WTC11 (cell line): ENCODE results near the gene IQCF6. TPM values are rescaled to one million over a fixed set of nuclear protein-coding genes. Genes with fewer than 3 reads are reported as not detected.

ENCODE experiments used
- ATAC-seq: fragments of 200-7000 bp; cut with Tn5 transposase; 2 replicates; pipeline ENCODE4 v1.10.0; 2021; ENCODE audit warnings: mild to moderate bottlenecking, moderate library complexity
- CTCF ChIA-PET: fragments of 300-600 bp; sonication (Branson Sonifier 250); formaldehyde crosslinking; loops from one replicate; lab custom pipeline; 2021; ENCODE audit warnings: antibody characterized with exemption; lab: Charles Lee
- POLR2A ChIA-PET: fragments of 350-600 bp; sonication (Branson Sonifier 250); formaldehyde crosslinking; loops from one replicate; lab custom pipeline; 2021; ENCODE audit warnings: antibody characterized with exemption; lab: Charles Lee
- DNase-seq: peaks from one replicate; pipeline ENCODE4 v3.0.0; 2021; ENCODE audit warnings: low spot score
- H3K27ac Mint-ChIP-seq: 2 replicates; pipeline ENCODE4 v1.8.0; 2021; ENCODE audit warnings: mixed read lengths
- H3K27me3 Mint-ChIP-seq: 2 replicates; pipeline ENCODE4 v1.8.0; 2021; ENCODE audit warnings: low read depth, mild to moderate bottlenecking, moderate library complexity, mixed read lengths
- H3K36me3 Mint-ChIP-seq: 2 replicates; pipeline ENCODE4 v1.8.0; 2021; ENCODE audit warnings: mixed read lengths
- H3K4me1 Mint-ChIP-seq: 2 replicates; pipeline ENCODE4 v1.8.0; 2022; ENCODE audit warnings: mixed read lengths
- H3K4me3 Mint-ChIP-seq: 2 replicates; pipeline ENCODE4 v1.8.0; 2021; ENCODE audit warnings: mild to moderate bottlenecking, moderate library complexity, mixed read lengths
- H3K9me3 Mint-ChIP-seq: 2 replicates; pipeline ENCODE4 v1.8.0; 2021; ENCODE audit warnings: mixed read lengths
- CREM ChIP-seq: sonication (generic); formaldehyde crosslinking; IDR thresholded peaks from 2 replicates; pipeline ENCODE4 v1.8.1; 2022; ENCODE audit warnings: mild to moderate bottlenecking, missing genetic modification reagents, moderate library complexity
- ELF4 ChIP-seq: sonication (generic); formaldehyde crosslinking; IDR thresholded peaks from 2 replicates; pipeline ENCODE4 v1.8.1; 2022; ENCODE audit warnings: low read depth, mild to moderate bottlenecking, moderate library complexity, missing genetic modification reagents
- ESRRA ChIP-seq: sonication (generic); formaldehyde crosslinking; IDR thresholded peaks from 2 replicates; pipeline ENCODE4 v1.8.1; 2022; ENCODE audit warnings: mild to moderate bottlenecking, missing genetic modification reagents, borderline replicate concordance
- GRHL2 ChIP-seq: fragments of 250-450 bp; sonication (Bioruptor Pico); IDR thresholded peaks from 2 replicates; pipeline ENCODE4 v1.8.0; 2022; ENCODE audit warnings: mild to moderate bottlenecking, moderate library complexity; ENCODE audit not compliant: insufficient replicate concordance, severe bottlenecking
- IRF2 ChIP-seq: sonication (generic); formaldehyde crosslinking; IDR thresholded peaks from 2 replicates; pipeline ENCODE4 v1.8.0; 2022; ENCODE audit warnings: low read depth, missing genetic modification reagents, borderline replicate concordance
- KAT7 ChIP-seq: sonication (generic); formaldehyde crosslinking; IDR thresholded peaks from 2 replicates; pipeline ENCODE4 v1.8.1; 2023; ENCODE audit warnings: missing genetic modification reagents, mild to moderate bottlenecking, borderline replicate concordance
- MYBL2 ChIP-seq: sonication (generic); formaldehyde crosslinking; IDR thresholded peaks from 2 replicates; pipeline ENCODE4 v1.8.1; 2023; ENCODE audit warnings: mild to moderate bottlenecking, moderate library complexity, missing genetic modification reagents
- NR1H2 ChIP-seq: sonication (generic); formaldehyde crosslinking; IDR thresholded peaks from 2 replicates; pipeline ENCODE4 v1.9.0; 2021; ENCODE audit warnings: mild to moderate bottlenecking, moderate library complexity, missing genetic modification reagents
- NR2C2 ChIP-seq: sonication (generic); formaldehyde crosslinking; IDR thresholded peaks from 2 replicates; pipeline ENCODE4 v1.8.0; 2022; ENCODE audit warnings: mild to moderate bottlenecking, missing genetic modification reagents
- TEAD1 ChIP-seq: sonication (generic); formaldehyde crosslinking; IDR thresholded peaks from 2 replicates; pipeline ENCODE4 v1.8.0; 2022; ENCODE audit warnings: mild to moderate bottlenecking, missing genetic modification reagents
- ZNF121 ChIP-seq: sonication (generic); formaldehyde crosslinking; IDR thresholded peaks from 2 replicates; pipeline ENCODE4 v1.8.0; 2023; ENCODE audit warnings: missing genetic modification reagents
- ZNF219 ChIP-seq: sonication (generic); formaldehyde crosslinking; IDR thresholded peaks from 2 replicates; pipeline ENCODE4 v1.8.0; 2023; ENCODE audit warnings: missing genetic modification reagents, mild to moderate bottlenecking, borderline replicate concordance
- ZNF317 ChIP-seq: sonication (generic); formaldehyde crosslinking; IDR thresholded peaks from 2 replicates; pipeline ENCODE4 v1.8.1; 2023; ENCODE audit warnings: low read depth, mild to moderate bottlenecking, moderate library complexity, missing genetic modification reagents, borderline replicate concordance
- ZNF416 ChIP-seq: fragments of 250-450 bp; sonication (Bioruptor Pico); IDR thresholded peaks from 2 replicates; pipeline ENCODE4 v1.9.0; 2021; ENCODE audit warnings: mild to moderate bottlenecking, inconsistent platforms
- ZNF423 ChIP-seq: fragments of 250-450 bp; sonication (Bioruptor Pico); IDR thresholded peaks from 2 replicates; pipeline ENCODE4 v2.1.2; 2022; ENCODE audit warnings: mild to moderate bottlenecking, moderate library complexity
- total RNA-seq: library from RNA; stranded (reverse); gene quantifications from 3 replicates; pipeline ENCODE4 v1.2.3, GENCODE V29; 2021
- TF ChIP-seq, protein P1 (sequence below): sonication (generic); formaldehyde crosslinking; IDR thresholded peaks from 2 replicates; pipeline ENCODE4 v1.8.1; 2023; ENCODE audit warnings: mild to moderate bottlenecking, missing genetic modification reagents, borderline replicate concordance
- TF ChIP-seq, protein P2 (sequence below): sonication (generic); formaldehyde crosslinking; IDR thresholded peaks from 2 replicates; pipeline ENCODE4 v1.8.1; 2023; ENCODE audit warnings: mild to moderate bottlenecking, moderate library complexity, missing genetic modification reagents
- TF ChIP-seq, protein P3 (sequence below): sonication (generic); formaldehyde crosslinking; IDR thresholded peaks from 2 replicates; pipeline ENCODE4 v1.8.0; 2022; ENCODE audit warnings: missing genetic modification reagents
- TF ChIP-seq, protein P4 (sequence below): fragments of 250-450 bp; sonication (Bioruptor Pico); IDR thresholded peaks from 2 replicates; pipeline ENCODE4 v1.9.0; 2021; ENCODE audit warnings: moderate library complexity, mild to moderate bottlenecking, inconsistent platforms, borderline replicate concordance

The IQCF6 gene
- total RNA-seq, 1 experiment from 2014 or later, result not detected

DNA sequence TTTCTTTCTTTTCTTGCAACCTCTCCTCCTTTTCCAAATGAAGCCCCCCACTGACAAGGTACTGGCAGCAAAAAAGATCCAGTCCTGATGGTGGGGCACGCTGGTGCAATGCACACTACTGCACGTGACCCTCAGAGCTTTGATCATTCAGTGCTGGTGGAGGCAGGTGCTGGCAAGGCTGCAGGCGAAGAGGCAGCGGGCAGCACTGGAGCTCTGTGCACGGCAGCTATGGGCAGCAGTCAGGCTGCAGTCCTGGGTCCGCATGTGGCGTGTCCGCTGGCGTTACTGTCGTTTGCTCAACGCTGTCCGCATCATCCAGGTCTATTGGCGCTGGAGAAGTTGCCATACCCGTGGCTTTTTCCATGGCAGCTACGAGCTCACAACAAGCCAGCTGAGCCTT lies 40.1 kb upstream of the IQCF6 start:
- Mint-ChIP-seq H3K4me1 (0 out of 2 replicates have a peak, but pooled peaks cover 4% of the 10 kb centered on the region), H3K9me3 (peaks cover 14% of the 10 kb centered on the region), H3K4me3 (no peak overlapping the region), H3K27me3 (peaks cover 13% of the 10 kb centered on the region), H3K27ac (no peak overlapping the region), H3K36me3 (peaks cover 3% of the 10 kb centered on the region; the same call in 1 of the 2 replicates)
- CTCF ChIA-PET, result interaction anchor here (0.6 to 3.0 kb wide), 53 partner anchors 8 to 319 kb away, joined by 3 to 99 read pairs (median 7); partner anchors contain the start of genes DCAF1, GRM2, IQCF6 and PARP3
- TF ChIP-seq ZNF416 (CRISPR knock-in tag), result no peak
- no peak for TF ChIP-seq ZNF317 (CRISPR knock-in tag)
- TF ChIP-seq, protein P1, sequence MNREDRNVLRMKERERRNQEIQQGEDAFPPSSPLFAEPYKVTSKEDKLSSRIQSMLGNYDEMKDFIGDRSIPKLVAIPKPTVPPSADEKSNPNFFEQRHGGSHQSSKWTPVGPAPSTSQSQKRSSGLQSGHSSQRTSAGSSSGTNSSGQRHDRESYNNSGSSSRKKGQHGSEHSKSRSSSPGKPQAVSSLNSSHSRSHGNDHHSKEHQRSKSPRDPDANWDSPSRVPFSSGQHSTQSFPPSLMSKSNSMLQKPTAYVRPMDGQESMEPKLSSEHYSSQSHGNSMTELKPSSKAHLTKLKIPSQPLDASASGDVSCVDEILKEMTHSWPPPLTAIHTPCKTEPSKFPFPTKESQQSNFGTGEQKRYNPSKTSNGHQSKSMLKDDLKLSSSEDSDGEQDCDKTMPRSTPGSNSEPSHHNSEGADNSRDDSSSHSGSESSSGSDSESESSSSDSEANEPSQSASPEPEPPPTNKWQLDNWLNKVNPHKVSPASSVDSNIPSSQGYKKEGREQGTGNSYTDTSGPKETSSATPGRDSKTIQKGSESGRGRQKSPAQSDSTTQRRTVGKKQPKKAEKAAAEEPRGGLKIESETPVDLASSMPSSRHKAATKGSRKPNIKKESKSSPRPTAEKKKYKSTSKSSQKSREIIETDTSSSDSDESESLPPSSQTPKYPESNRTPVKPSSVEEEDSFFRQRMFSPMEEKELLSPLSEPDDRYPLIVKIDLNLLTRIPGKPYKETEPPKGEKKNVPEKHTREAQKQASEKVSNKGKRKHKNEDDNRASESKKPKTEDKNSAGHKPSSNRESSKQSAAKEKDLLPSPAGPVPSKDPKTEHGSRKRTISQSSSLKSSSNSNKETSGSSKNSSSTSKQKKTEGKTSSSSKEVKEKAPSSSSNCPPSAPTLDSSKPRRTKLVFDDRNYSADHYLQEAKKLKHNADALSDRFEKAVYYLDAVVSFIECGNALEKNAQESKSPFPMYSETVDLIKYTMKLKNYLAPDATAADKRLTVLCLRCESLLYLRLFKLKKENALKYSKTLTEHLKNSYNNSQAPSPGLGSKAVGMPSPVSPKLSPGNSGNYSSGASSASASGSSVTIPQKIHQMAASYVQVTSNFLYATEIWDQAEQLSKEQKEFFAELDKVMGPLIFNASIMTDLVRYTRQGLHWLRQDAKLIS (CRISPR knock-in tag), result no peak
- TF ChIP-seq TEAD1 (CRISPR knock-in tag), result no peak
- POLR2A ChIA-PET, result interaction anchor here (1.9 kb wide), 1 partner anchor 100 kb away, joined by 5 read pairs; no protein-coding TSS in a partner anchor
- no peak for ATAC-seq
- DNase-seq, result no peak

DNA sequence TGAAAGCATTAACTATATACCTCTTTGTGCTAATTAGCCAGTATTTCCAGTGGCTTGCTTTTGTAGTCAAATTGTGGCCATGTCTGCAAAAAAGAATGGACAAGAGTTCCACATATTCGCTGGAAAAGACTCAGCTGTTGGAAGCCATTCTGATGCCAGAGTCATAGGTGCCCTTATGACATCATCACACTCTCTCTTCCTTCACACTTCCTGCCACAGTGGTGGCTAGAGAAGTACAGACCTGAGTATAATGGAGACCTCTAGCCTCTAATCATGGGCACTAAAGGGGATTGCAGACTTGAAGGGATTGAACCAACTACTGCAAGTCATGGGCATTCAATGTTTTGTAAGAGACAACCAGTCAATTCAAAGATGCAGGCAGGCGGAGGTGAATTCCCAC lies 38.3 kb upstream of the IQCF6 start:
- no peak for DNase-seq
- Mint-ChIP-seq H3K9me3 (peaks cover 9% of the 10 kb centered on the region), H3K27me3 (peaks cover 9% of the 10 kb centered on the region), H3K4me3 (no peak overlapping the region), H3K4me1 (0 out of 2 replicates have a peak, but pooled peaks cover 4% of the 10 kb centered on the region), H3K36me3 (peaks cover 3% of the 10 kb centered on the region; the same call in 1 of the 2 replicates), H3K27ac (no peak overlapping the region)
- CTCF ChIA-PET, result no interaction called here
- TF ChIP-seq, protein P2, sequence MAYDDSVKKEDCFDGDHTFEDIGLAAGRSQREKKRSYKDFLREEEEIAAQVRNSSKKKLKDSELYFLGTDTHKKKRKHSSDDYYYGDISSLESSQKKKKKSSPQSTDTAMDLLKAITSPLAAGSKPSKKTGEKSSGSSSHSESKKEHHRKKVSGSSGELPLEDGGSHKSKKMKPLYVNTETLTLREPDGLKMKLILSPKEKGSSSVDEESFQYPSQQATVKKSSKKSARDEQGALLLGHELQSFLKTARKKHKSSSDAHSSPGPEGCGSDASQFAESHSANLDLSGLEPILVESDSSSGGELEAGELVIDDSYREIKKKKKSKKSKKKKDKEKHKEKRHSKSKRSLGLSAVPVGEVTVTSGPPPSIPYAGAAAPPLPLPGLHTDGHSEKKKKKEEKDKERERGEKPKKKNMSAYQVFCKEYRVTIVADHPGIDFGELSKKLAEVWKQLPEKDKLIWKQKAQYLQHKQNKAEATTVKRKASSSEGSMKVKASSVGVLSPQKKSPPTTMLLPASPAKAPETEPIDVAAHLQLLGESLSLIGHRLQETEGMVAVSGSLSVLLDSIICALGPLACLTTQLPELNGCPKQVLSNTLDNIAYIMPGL (CRISPR knock-in tag), result no peak
- TF ChIP-seq KAT7 (CRISPR knock-in tag), result no peak
- POLR2A ChIA-PET, result no interaction called here
- no peak for ATAC-seq

DNA sequence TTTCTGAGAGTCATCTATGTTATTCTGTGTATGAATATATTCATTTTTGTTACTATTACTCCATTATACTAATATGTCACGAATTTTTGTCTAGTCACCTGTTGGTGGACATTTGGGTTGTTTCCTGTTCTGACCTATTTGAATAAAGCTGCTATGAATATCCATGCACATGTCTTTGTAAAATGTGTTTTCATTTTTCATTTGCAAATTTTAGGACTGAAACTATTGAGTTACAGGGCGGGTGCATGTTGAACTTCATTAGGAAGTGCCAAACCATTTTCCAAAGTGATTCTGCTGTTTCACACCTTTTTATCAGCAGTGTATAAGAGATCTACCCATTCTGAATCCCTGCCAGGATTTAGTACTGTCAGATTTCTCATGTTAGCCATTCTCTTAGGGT lies 37.7 kb upstream of the IQCF6 start:
- CTCF ChIA-PET, result interaction anchor here (0.7 to 1.1 kb wide), 4 partner anchors 24 to 1090 kb away, joined by 3 to 12 read pairs (median 6); no protein-coding TSS in a partner anchor
- H3K36me3 Mint-ChIP-seq, result peaks cover 2% of the 10 kb centered on the region; the same call in 1 of the 2 replicates
- ATAC-seq (no peak), DNase-seq (no peak)
- TF ChIP-seq, protein P3, sequence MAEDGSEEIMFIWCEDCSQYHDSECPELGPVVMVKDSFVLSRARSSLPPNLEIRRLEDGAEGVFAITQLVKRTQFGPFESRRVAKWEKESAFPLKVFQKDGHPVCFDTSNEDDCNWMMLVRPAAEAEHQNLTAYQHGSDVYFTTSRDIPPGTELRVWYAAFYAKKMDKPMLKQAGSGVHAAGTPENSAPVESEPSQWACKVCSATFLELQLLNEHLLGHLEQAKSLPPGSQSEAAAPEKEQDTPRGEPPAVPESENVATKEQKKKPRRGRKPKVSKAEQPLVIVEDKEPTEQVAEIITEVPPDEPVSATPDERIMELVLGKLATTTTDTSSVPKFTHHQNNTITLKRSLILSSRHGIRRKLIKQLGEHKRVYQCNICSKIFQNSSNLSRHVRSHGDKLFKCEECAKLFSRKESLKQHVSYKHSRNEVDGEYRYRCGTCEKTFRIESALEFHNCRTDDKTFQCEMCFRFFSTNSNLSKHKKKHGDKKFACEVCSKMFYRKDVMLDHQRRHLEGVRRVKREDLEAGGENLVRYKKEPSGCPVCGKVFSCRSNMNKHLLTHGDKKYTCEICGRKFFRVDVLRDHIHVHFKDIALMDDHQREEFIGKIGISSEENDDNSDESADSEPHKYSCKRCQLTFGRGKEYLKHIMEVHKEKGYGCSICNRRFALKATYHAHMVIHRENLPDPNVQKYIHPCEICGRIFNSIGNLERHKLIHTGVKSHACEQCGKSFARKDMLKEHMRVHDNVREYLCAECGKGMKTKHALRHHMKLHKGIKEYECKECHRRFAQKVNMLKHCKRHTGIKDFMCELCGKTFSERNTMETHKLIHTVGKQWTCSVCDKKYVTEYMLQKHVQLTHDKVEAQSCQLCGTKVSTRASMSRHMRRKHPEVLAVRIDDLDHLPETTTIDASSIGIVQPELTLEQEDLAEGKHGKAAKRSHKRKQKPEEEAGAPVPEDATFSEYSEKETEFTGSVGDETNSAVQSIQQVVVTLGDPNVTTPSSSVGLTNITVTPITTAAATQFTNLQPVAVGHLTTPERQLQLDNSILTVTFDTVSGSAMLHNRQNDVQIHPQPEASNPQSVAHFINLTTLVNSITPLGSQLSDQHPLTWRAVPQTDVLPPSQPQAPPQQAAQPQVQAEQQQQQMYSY (CRISPR knock-in tag), result no peak
- TF ChIP-seq ELF4 (CRISPR knock-in tag), result no peak
- POLR2A ChIA-PET, result no interaction called here
- H3K9me3 Mint-ChIP-seq, result peaks cover 5% of the 10 kb centered on the region
- H3K27ac Mint-ChIP-seq, result no peak overlapping the region
- peaks cover 7% of the 10 kb centered on the region for H3K27me3 Mint-ChIP-seq
- H3K4me3 Mint-ChIP-seq, result no peak overlapping the region
- 0 out of 2 replicates have a peak, but pooled peaks cover 4% of the 10 kb centered on the region for H3K4me1 Mint-ChIP-seq

DNA sequence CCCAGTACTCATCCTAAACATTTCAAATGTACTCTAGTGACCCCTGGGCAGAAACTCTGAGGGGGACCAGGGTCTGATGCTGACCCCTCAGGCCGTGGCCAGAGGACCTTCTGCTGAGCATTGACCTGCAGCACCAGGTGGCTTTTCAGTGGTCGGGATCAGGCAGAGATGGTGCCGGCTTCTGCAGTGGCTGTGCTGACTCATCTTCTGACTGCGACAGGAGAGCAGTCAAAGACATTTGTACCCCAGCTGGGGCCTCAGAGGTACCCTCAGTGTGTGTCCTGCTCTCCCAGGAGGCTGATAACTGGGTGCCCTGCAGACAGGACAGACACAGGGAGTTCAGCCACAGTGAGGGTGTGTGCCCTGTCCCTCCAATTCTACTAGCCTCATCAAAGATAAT lies 36.6 kb upstream of the IQCF6 start:
- POLR2A ChIA-PET, result no interaction called here
- no peak for ATAC-seq
- no peak overlapping the region for H3K4me3 Mint-ChIP-seq
- no peaks in the 10 kb centered on the region for H3K36me3 Mint-ChIP-seq
- peaks cover 6% of the 10 kb centered on the region for H3K27me3 Mint-ChIP-seq
- H3K27ac Mint-ChIP-seq, result no peak overlapping the region
- no peak for TF ChIP-seq ZNF317 (CRISPR knock-in tag)
- TF ChIP-seq NR1H2 (CRISPR knock-in tag), result no peak
- no peak for TF ChIP-seq MYBL2 (CRISPR knock-in tag)
- TF ChIP-seq GRHL2 (CRISPR knock-in tag), result no peak
- TF ChIP-seq IRF2 (CRISPR knock-in tag), result no peak
- TF ChIP-seq KAT7 (CRISPR knock-in tag), result no peak
- TF ChIP-seq ZNF121 (CRISPR knock-in tag), result no peak
- TF ChIP-seq ESRRA (CRISPR knock-in tag), result no peak
- TF ChIP-seq ZNF423 (CRISPR knock-in tag), result no peak
- TF ChIP-seq CREM (CRISPR knock-in tag), result no peak
- TF ChIP-seq, protein P4, sequence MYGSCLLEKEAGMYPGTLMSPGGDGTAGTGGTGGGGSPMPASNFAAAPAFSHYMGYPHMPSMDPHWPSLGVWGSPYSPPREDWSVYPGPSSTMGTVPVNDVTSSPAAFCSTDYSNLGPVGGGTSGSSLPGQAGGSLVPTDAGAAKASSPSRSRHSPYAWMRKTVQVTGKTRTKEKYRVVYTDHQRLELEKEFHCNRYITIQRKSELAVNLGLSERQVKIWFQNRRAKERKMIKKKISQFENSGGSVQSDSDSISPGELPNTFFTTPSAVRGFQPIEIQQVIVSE (CRISPR knock-in tag), result no peak
- no peak for TF ChIP-seq NR2C2 (CRISPR knock-in tag)
- no peak for TF ChIP-seq ZNF219
- TF ChIP-seq, all 79 proteins: peak for 0
- Mint-ChIP-seq H3K9me3 (0 out of 2 replicates have a peak, but pooled peaks cover 8% of the 10 kb centered on the region), H3K4me1 (0 out of 2 replicates have a peak, but pooled peaks cover 4% of the 10 kb centered on the region)
- CTCF ChIA-PET, result no interaction called here
- no peak for DNase-seq
